Amygdala (tissue), 56 donors: ENCODE data around the gene OTX1.

ENCODE experiments used
- DNase-seq, 56 donors: peaks; one replicate each; lab custom pipeline; 2025; lab: John Stamatoyannopoulos, UW

The OTX1 gene

DNA sequence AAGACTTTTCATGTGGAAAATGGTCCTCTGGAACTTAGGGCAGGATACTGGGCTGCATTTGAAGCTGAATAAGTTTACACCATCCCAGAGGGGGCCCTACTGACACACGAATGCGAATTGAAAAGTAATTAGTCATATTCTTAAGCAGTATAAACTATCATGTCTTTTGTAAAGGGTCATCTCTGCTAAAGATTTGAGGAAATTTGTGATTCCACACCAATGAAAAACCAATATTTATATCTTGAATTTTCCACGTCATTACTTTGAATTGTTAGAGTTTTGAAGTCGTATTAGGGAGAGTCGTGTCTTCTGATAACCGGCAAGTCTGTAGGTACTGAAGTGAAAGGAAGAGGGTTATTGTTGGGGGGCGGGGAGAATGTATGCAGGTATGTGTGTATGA lies 4.1 kb upstream of the OTX1 start:
- DNase-seq, result no peak

DNA sequence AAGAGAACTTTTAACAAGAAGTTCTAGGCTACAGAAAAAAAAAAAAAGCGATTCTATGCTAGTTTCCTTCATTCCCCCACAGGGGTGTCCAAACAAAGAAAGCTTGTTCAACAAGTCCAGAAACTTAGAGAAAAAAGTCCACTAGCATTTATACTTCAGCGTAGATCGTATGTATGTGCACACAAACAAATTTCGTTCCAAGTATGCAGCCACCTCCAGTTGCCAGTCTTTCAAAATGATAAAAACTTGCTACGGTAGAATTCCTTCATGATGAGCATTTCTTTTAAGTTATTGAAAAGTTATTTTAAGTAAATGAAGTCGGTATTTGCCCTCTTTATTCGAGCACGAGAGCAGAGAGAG lies 3.7 kb upstream of the OTX1 start:
- no peak for DNase-seq

DNA sequence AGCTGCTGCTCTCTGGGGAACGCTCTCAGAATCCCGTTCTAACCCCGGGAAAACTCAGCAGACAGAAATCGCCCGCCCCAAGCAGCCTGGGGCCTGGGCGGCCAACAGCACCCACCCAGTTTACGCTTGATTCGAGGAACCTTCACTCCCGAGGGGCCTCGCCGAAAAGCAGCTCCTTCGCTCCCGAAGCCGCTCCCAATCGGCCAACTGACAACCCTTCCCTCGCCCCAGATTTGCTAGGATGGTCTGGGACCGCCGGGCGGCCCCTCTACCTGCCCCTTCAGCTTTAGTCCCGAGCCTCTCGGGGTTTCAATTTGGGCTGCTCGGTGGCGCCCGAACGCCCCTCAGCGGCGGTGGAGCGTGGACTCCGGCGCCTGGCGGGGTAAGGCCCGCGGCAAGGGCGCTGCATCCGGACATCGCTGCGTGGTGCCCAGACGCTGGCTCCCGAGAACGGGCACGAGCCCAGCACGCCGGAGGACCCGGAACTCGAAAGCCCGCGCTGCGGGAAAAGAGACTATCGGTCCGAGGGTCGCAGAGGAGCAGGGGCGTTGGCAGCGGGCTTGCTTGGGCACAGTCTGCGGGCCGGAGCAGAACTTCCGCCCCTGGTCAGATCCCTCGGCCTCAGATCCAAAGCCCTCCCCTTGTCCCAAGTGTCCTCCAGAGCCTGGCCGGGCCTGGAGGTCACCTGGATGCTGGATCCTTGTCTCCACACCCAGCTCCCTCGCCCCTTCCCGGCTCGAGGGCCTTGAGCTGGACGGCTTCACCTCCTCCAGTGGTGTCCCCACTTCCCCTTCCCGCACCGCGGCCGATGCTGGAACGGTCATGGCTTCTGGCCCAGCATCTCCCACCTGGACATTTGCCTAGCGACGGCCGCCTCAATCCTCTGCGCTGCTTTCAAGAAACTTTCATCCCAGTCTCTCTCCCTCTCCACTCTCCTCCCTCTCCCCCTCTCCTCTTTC lies 3.0 kb upstream of the OTX1 start:
- DNase-seq, result peak in 3 of 56 donors; percentile 41 to 64 (median 45)

DNA sequence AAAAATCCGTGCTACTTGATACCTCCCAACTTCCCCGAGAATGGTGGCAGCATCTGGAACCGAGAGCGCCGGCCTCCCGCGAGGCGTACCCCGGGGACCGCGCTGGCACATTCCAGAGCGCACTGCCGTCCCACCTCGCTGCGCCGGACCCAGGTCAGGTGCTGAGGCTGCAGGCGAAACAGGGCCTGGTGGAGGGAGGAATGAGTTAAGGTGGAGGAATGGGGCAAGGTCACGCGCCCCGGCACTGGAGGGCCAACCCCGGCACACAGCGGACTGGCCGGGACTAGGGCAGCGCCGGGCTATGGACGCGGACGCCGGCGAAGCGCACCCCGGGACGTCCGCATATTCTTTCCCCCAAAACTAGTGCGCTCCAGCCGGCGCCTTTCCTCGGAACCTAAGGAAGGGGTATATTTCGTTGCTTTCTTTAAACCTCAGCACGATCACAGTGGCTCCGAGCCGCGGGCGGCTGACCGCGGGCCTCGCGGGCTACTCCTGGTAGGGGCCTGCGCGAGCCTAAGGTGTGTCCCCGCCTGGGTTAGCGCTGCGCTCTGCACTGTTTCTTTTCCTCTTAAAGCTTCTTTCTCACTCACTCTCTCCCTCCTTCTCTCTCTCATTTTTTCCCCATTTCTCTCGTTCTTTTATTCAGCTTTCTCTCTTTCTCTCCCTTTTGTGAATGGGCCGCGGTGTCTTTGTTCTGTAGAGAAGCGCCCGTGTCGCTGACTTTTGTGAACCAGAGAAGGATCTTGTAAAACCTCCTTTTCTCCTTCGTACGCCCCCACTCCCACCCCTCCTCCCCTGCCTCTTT lies 2.1 kb upstream of the OTX1 start:
- peak in 1 of 56 donors; percentile 32 for DNase-seq

DNA sequence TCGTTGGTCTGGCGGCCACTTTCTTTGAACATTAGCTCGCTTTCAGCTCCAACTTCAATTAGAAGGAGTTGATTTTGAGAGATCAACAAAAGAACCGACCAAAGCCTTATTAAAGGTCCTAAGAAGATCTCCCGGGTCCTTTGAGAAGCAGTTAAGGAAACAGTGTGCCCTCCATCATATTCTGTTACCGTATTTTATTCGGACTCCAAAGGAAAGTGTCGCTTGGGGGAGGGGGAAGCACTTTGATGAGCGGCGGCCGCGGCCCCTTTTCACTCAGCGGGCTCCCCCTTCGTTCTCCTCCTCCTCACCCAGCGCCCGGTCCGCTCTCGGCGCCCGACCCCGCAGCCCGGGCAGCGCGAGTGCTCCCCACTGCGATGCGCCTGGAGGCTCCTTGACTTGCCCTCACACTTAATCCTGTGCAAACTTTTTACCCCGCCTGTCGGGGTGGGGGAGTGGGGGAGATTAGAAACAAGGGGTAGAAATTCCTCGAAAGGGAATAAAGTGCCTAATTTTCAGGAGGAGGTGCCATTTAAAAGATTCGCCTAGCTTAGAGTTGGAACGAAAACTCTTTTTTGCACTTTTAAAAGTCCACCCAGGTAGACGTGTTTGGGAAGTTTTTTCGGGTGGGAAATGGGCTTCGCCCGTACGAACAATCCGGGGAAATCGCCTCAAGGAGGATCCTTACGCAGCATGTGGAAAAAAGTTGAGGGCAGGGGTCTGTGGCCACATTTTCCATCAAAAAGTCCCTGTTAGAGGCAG lies 1.2 kb upstream of the OTX1 start:
- DNase-seq, result peak in 1 of 56 donors; percentile 10

DNA sequence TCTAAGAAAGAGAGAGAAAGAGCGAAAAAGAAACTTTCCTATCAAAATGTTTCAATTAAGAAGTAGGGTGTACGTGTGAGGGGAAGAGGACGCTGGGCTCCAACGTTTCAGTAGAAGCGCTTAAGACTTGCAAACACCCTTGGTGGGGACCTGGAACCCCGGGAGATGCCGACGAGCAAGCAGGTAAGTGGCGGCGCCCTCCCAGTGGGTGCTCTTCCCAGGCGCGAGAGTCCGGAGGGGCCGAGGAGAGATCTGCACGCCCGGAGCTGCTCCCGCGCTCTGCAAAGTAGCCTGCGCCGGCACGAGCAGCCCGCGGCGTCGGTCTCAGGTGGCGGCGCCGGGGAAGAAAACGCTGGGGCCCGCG lies 678 bp upstream of the OTX1 start:
- DNase-seq, result no peak

DNA sequence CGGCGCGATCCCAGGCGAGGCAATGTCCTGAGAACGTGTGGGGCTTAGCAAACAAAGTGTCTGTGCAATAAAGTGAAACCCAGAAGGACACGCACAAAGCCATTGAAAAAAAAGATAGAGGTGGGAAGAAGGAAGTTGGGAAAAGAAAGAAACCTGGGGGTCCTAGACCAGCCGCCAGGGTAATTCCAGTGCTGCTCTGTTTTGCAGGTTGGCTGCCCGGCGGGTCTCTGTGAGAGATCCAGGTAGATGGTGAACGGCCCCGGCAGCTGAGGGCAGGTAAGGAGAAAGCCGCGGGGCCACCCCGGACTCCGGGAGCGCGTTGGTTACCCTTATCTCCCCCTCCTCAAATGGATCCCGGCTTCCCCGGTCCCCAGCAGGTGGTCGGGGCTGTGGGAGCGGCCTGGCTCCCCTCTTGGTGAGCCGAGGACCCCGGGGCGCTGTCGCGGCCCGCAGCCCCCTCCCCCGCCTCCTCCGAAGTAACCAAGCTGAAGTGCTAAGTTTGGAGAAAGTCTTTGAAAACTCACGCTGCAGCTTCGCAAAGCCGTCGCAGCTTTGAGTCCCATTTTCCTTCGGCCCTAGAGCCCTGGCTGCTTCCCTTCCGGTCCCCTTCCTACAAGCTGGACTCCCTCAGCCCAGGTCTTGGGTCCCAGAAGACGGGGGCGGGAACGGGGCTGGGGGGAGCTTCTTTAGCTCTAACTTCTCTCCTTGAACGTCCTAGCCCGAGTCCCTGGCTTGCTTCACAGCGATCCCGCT lies 588 bp downstream of the OTX1 start:
- peak in 1 of 56 donors; percentile 29 for DNase-seq

DNA sequence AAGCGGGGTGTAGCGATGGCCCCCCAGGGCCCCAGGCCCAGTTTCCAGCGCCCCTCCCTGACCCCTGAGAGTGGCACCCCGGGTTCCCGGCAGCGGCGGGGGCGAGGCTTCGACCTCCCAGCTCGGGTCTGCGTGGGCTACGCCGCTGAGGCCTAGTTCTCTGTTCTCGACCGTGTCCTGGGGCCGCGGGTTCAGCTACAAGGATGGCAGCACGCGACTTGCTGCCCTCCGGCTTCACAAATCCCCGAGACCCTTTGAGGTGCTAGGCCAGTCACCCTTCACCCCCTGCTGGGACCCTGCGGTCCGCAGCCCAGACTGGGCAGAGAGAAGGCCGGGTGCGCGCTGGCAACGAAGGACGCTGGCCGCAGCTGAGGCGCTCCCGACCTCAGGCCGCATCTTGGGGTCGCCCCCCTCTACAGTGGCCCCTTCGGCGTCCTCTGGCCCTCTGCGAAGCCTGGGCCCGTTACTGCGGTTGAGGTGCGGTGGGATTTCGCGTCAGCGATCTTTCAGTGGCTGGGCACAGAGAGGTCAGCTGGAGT lies 1.2 kb downstream of the OTX1 start:
- peak in 1 of 56 donors; percentile 27 for DNase-seq

DNA sequence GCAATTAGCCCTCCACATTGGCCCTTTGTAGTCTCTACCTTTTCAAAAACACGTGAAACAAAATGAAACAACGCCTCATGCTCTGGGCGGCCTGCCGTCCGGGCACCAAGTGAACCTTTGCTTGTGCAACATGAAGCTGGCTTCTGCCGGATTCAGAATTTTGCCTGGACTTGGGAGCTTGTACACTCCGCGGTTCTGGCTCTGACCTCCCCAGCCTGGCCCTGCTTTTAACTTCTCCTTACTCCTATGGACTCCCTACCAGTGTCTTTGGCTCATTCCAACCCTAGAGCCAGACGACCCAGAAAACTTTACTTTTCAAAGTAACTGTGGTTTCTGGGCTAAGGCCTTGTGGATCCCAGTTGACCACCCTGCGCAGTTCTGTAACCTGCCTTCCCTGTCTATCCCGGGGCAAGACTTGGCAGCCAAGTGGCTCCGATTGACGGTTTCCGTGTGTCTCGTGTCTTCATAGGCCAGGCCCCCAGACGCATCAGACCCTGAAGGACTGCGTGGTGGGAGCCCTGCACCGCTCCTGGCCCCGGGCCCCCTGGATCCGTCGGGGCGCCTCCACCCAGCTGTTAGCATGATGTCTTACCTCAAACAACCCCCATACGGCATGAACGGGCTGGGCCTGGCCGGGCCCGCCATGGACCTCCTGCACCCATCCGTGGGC lies 1.9 kb downstream of the OTX1 start:
- DNase-seq, result peak in 1 of 56 donors; percentile 27

DNA sequence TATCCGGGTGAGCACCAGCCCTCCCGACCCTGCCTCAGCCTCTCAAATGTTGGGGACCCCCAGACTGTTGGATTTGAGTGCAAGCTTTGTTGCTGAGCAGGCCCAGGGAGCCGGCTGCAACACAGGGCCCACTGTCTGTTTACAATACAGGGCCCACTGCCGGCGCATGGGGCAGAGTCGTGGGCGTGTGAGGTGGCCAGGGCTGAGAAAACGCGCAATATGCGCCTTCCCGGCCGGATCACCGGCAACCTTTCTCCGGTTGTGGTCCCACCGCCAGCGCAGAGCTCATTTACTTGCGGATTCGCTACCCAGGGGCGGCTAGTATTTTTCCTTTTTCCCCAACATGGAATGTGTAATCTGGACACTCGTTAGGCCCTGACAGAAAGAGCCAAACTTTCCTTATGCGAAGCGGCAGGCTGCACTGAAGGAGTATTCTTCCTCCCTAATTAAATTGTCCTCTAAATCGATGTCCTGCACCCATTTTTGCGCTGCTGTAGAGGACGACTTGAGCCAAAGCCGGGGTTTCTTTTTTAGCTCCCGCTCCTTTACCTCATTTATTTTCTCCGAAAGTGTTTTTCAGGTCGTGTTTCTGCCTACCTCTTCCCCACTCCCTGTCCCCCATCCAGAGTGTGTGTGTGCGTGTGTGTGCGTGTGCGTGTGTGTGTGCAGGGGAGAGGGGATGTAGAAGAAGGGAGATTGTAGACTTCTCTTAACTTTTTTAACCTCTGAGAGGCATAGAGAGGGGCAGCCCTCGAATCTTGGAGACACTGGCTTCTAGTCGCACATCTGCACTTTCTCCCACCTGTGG lies 2.7 kb downstream of the OTX1 start:
- DNase-seq, result peak in 1 of 56 donors; percentile 30

DNA sequence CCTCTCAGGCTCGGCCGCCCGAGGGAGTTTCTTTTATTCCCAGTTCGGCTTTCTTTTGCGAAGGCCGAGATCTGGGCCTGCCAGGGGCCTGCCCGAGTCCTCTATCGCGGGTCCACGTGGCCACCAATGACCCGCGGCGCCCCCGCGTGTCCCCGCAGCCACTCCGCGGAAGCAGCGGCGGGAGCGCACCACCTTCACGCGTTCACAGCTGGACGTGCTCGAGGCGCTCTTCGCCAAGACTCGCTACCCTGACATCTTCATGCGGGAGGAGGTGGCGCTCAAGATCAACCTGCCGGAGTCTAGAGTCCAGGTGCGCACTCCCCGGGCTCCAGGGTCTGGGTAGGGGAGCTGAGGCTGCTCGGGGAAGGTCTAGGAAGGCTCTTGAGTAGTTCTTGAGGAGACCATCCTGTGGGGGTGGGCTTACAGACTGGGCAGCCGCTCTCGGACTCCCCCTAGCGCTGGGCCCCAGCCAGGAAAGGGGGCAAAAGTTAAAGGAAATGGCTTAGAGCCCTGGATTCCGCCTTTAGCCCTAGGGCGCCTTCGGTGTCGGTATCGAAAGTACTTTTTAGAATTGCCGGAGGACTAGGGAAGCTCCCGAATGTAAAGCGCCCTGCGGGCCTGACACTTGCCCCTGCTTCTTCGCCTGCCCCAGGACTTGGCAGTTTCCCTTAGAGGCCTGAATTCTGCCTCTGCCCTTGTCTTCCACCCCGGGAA lies 3.4 kb downstream of the OTX1 start:
- DNase-seq, result no peak

DNA sequence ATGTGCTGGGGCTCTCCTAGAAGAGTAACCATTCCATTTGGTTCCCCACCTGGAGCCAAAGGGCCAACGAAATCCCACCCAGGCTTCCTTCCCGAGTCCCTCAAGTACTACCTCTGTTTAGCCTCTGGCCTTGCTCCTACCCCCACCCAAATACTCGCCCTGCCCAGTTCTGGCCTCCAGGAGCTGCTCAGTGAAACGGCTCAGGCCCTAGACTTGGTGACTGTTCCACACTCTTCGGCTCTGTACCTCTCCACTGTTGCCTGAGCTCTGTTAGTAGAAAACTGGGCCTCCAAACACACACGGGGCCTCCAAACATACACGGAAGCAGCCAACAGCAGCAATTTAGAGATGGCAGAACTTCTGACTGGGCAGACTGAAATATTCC lies 4.2 kb downstream of the OTX1 start:
- no peak for DNase-seq

DNA sequence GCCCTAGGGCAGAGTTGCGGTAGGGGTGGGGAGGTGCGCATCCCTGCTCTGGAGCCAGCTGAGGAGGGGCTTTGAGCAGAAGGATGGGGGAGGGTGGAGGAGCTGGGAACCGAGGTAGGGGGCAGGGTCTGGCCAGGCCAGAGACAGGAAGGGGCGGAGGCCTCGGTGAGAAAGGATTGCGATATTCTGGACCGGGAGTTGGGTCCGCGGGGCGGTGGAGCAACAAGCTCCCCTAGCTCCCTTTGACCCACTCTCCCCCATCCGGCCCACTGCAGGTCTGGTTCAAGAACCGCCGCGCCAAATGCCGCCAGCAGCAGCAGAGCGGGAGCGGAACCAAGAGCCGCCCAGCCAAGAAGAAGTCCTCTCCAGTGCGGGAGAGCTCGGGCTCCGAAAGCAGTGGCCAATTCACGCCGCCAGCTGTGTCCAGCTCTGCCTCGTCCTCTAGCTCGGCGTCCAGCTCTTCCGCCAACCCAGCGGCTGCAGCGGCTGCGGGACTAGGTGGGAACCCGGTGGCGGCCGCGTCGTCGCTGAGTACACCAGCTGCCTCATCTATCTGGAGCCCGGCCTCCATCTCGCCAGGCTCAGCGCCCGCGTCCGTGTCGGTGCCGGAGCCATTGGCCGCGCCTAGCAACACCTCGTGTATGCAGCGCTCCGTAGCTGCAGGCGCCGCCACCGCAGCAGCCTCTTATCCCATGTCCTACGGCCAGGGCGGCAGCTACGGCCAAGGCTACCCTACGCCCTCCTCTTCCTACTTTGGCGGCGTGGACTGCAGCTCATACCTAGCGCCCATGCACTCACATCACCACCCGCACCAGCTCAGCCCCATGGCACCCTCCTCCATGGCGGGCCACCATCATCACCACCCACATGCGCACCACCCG lies 4.8 kb downstream of the OTX1 start:
- peak in 1 of 56 donors; percentile 32 for DNase-seq

DNA sequence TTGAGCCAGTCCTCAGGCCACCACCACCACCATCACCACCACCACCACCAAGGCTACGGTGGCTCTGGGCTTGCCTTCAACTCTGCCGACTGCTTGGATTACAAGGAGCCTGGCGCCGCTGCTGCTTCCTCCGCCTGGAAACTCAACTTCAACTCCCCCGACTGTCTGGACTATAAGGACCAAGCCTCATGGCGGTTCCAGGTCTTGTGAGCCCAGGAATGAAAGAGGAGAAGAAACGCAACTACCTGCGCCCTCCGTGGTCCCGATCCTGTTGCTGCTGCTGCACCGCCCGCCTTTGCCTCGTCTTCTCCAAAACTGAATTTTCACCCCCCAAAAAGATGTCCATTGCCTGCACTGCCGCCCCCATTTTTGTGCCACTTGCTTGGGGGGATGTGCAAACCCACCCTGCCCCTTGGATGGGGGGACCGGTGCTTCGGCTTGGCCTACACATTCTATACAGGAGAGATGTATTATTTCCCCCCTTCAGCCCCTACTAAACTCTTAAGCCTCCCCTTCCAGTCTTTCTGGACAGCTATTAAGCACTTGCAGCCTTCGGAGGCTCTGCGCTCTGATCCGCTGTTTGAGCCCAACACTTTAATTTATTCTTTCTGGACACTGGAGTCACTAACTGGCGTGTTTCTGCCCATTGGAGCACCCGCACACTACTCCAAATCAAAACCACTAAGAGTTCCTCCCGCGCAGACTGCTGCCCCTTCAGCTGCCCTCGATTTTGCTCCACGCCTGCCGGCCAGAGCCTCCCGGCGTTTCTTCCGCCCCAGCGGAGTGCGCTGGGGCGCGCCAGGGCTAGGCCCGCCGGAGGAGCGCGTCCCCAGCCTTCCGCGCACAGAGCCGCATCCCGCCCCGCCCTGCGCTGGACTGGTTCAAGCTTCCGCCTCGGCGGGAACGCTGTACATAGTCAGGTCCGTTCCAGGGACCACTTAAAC lies 5.7 kb downstream of the OTX1 start:
- DNase-seq, result no peak

DNA sequence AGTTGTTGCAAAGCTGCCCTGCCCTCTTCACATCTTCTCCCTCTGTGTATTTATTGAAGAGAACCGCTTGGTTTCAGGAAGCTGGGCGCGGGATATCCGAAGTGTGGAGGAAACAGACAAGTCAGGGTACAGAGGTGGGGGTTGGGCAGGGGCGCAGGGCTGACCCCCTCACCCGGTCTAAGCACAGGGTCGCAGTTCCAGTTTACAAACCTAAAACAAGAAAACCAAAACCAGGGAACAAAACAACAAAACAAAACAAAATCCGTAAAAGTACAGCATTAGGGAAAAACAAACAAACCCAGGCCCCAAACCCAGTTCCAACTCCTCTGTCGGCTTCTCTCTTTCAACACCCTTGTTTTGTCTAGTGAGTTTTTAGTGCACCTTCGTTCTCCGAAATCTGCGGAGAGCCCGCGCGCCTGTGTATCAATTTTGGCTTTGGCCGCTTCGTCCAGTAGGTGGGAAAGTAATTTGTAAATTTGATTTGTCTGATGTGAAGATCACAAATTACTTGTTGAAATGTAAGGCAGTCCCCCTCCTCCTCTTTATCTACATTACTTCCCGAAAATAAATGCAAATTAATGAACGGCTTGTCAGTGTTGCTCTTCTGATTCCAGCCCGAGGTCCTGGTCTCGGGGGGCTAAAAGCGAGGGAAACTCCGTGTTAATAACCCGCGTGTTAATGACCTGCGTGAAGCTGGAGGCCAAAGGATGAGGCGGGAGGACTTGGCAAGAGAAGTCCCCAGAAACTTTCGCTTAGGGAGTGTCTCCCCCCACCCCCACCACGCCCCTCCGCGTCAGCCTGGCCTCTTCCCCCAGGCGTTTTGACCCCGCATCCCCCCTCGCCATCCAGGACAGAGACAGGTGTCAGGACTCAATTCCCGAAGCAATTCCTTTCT lies 6.9 kb downstream of the OTX1 start:
- no peak for DNase-seq
